HG03060 (cell line): ENCODE results near the gene SH2B2.
"Not testable (repeated sequence)": the region's sequence is repeated elsewhere in the genome, so short reads cannot be mapped to it uniquely, and the experiment has no call there.

ENCODE experiments used
- ATAC-seq: cut with Tn5 transposase; IDR thresholded peaks from one replicate; pipeline ENCODE4 v1.9.1; 2021; ENCODE audit warnings: low read depth, moderate number of reproducible peaks; ENCODE audit not compliant: unreplicated experiment

Gene SH2B2

GRCh38 chr7:102303669-102304422 is 17.2 kb downstream of the SH2B2 start:
- no peak for ATAC-seq

- ATAC-seq: no peak
These were observed 18.0 kb downstream of the SH2B2 start for GRCh38 chr7:102304668-102305067.

GRCh38 chr7:102305414-102306268 is 19.0 kb downstream of the SH2B2 start:
- peak; percentile 41 for ATAC-seq

DNA sequence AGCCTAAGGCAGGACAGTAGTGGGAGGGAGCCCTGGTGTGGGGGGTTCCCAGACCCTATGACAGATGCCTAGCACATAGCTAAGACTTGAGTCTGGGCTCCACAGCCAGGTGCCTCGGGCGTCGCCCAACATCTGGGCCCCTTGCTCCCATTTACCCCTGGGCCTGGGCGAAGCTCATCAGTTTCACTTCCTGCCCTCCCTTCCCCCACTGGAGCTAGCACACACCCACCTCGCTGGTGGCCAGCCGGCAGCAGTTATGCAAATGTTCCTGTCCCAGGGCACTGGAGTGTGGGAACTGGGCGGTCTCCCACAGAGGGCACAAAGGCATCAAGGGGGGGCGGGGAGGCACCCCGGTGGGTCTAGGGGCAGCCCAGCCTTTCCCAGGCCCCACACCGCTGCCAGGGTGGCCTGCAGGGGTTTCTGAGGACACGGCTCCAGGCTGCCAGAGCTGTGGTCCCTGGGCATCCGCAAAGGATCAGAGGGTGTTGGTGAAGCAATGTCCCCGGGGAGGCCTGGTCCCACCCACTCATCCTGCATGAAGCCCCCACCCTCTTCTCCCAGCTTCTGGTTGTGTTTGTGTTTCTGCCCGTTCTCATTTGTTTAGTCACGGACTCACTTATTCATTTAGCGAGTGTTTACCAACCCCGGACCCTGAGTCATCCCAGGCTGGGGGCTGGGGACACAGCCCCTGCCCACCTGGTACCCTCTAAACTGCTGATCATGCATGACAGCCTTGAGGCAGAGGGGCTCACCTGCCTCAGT is 20.4 kb downstream of the SH2B2 start:
- peak; percentile 63 for ATAC-seq

DNA sequence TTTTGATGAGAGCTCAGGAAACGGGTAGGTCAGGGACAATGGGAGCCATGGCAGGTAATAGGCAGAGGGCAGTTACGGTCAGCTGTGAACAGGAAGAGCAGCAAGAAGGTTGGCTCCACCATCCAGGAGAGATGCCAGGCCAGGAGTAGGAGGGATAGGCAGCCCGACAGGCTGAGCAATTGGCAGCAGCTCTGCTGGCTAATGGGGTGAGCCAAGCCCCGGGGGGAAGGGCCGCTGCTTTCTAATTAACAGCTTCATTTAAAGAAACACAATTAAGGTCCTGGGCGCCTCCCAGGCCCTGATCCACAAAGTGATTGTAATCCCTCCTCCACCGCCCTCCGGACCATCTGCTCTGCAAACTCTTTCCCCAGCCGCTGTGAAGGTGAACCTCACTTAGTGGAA is 23.7 kb downstream of the SH2B2 start:
- ATAC-seq: no peak

- ATAC-seq: no peak
These were observed 25.6 kb downstream of the SH2B2 start for GRCh38 chr7:102312317-102312716.

DNA sequence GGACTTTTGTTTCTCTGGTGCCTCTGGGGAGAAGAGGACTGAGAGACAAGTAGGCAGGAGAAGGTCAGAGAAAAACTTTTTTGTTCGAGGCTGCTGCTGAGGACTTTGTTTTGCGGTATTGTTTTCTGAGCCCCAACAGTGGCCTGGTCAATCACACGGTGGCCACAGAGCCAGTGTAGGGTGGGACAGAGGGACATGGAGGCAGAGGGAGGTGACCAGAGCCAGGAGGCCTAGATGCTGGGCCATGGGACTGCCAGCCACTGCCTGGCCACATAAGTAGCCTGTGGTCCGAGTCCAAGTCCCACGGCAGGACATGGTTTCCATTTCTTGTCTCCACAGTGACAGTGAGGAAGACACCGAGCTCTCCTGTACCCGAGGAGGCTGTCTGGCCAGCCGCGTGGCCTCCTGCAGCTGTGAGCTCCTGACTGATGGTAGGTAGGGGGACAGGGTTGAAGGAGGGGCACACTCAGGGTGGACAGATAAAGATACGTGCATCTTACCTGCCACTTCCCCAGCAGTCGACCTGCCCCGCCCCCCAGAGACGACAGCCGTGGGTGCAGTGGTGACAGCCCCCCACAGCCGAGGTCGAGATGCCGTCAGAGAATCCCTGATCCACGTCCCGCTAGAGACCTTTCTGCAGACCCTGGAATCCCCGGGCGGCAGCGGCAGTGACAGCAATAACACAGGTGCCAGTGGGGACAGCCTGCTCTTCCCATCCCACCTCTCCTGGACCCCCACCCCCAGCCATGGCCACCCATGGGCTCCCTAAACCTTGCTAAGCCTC is 27.5 kb downstream of the SH2B2 start:
- no peak for ATAC-seq

DNA sequence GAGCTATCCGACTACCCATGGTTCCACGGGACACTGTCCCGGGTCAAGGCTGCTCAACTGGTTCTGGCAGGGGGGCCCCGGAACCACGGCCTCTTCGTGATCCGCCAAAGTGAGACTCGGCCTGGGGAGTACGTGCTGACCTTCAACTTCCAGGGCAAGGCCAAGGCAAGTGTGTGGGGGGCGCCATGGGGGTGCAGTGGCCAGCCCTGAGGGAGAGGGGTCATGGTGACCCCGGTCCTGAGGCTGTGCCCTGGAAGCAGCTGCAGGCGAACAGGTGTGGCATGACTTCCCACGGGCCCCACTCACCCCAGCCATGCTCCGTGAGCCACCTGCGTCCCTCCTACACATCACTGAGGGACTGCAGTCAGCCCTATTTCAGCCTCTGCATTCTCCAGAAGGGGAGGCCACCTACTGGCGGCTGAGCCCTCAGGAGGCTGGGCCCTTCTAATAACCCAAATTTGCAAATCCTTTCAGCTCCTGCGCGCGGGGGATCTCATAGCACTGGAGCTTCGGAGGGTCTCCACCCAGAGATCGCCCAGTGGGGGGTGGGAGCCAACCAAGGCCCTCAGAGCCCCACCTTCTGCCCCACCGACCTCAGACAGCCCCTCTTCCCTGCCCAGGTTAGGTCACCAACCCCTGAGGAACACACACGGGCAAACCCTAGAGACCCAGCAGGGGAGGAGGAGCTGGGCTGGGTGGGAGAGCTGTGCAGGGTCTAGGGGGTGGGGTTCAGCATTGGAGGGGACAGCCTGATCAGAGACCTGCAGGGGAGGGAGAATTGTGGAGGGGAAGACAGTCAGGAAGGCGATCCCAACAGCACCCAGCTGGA is 30.8 kb downstream of the SH2B2 start:
- no peak for ATAC-seq

- ATAC-seq: no peak
These were observed 31.9 kb downstream of the SH2B2 start for GRCh38 chr7:102318482-102318971.

GRCh38 chr7:102319671-102320070 is 33.0 kb downstream of the SH2B2 start:
- ATAC-seq: no peak

DNA sequence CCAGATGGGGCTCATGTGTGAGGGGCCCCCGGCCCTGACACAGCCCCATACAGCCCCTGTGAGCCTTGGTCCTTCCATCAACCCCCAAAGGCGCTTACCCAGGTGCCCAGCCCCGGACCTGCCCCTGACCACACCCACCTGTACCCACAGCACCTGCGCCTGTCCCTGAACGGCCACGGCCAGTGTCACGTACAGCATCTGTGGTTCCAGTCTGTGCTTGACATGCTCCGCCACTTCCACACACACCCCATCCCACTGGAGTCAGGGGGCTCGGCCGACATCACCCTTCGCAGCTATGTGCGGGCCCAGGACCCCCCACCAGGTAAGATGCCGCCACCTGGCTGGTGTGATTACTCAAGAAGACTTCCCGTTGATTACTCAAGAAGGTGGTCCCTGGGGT is 33.5 kb downstream of the SH2B2 start:
- no peak for ATAC-seq

DNA sequence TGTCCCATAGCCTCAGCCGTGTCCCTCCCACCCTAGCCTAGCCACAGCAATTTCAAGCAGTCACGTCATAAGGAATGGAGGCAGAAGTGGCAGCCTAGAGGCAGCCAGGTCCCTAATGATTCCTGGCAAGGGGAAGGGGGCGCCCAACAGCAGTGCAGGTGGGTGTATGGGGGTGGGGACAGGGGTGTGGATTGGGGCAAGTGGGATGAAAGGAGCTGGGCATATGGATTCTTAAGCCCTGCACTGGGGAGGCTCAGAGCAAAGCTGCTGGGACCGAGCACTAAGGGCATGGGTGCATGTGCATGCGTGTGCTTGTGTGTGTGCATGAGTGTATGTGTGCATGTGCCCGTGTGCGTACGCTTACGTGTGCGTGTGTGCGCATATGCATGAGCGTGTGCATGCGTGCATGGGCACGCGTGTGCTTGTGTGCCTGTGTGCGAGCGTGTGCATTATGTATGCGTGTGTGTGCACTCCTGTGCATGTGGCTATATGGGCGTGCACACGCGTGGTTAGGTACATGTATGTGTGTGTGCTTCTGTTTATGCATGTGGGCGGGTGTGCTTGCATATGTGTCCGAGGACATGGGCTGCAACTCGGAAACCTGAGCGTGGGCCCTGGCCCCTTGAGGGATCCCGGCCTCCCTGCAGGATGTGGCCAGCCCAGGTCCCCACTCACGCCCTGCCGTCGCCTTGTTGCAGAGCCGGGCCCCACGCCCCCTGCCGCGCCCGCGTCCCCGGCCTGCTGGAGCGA is 34.1 kb downstream of the SH2B2 start:
- ATAC-seq: no peak

DNA sequence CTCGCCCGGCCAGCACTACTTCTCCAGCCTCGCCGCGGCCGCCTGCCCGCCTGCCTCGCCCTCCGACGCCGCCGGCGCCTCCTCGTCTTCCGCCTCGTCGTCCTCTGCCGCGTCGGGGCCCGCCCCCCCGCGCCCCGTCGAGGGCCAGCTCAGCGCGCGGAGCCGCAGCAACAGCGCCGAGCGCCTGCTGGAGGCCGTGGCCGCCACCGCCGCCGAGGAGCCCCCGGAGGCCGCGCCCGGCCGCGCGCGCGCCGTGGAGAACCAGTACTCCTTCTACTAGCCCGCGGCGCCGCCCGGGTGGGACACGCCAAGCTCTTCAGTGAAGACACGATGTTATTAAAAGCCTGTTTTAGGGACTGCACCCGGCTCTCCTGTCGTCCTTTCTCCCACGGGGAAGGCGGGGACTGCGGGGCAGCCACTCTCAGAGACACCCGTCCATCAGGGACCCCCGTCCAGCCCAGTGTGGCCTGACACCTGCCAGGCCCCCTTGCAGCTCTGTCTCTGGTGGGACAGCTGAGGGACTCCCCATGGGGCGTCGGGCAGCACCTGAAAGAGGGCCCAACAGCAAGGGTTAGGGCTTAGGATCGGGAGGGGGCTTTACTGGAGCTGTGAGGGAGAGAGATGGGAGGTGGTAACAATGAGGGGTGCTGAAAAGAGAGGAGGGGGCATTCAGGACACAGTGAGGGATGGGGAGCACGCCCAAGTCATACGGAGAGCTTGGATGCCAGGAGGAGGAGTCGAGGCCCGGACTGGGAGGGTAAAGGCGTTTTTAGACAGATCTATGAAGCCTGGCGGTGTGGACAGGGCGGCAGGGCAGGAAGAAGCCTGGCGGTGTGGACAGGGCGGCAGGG is 34.9 kb downstream of the SH2B2 start:
- no peak for ATAC-seq

GRCh38 chr7:102322202-102322715 is 35.6 kb downstream of the SH2B2 start:
- no peak for ATAC-seq

- no peak for ATAC-seq
These were observed 37.2 kb downstream of the SH2B2 start for GRCh38 chr7:102323914-102324195.

DNA sequence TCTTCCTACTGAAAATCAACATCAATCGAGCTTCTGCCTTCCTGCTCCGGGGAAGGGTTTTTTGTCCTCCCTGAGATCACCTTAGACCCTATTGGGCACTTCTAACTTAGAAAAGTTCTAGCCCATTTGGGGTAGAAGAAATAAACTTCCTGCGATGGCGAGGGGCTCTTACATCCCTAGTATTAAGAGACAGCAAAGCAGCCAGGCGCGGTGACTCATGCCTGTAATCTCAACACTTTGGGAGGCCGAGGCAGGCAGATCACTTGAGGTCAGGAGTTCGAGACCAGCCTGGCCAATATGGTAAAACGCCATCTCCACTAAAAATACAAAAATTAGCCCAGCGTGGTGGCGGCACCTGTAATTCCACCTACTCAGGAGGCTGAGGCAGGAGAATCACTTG is 38.4 kb downstream of the SH2B2 start:
- not testable (repeated sequence) for ATAC-seq

GRCh38 chr7:102326157-102326889 is 39.7 kb downstream of the SH2B2 start:
- no peak for ATAC-seq
